Caco-2 (cell line): ENCODE data around the gene SGCA. TPM values are rescaled to one million over a fixed set of nuclear protein-coding genes. Genes with fewer than 3 reads are reported as not detected.

Experiments
- BruUV-seq: library from RNA; stranded (reverse); fragments of 400-500 nt; replicated peaks from 2 replicates; lab custom pipeline; 2021; lab: Mats Ljungman, UMichigan
- CTCF ChIA-PET: fragments of 300-600 bp; sonication (Branson Sonifier 250); formaldehyde crosslinking; loops from one replicate; lab custom pipeline; 2022; ENCODE audit warnings: antibody characterized with exemption; lab: Charles Lee
- POLR2A ChIA-PET: fragments of 300-600 bp; sonication (Branson Sonifier 250); formaldehyde crosslinking; loops from one replicate; lab custom pipeline; 2022; ENCODE audit warnings: antibody characterized with exemption; lab: Charles Lee
- DNase-seq, 2 experiments: peaks; one replicate each; pipeline versions ENCODE4 v3.0.0 to v3.0.0-alpha.2; 2020 to 2022
- H3K27me3 ChIP-seq: replicated peaks from 2 replicates; pipeline ENCODE4 v1.6.0; 2011; ENCODE audit warnings: low read length; ENCODE audit not compliant: control insufficient read depth, insufficient read depth
- H3K36me3 ChIP-seq: 2 replicates; pipeline ENCODE4 v1.5.1; 2011; ENCODE audit warnings: low read length; ENCODE audit not compliant: control insufficient read depth, insufficient read depth
- H3K4me1 ChIP-seq: fragments of 250-450 bp; sonication (Bioruptor Pico); 2 replicates; pipeline ENCODE4 v1.5.1; 2020; ENCODE audit warnings: mild to moderate bottlenecking
- H3K4me3 ChIP-seq: 2 replicates; pipeline ENCODE4 v1.5.1; 2011; ENCODE audit warnings: low read depth, mild to moderate bottlenecking, control low read depth, low read length
- H3K9me3 ChIP-seq: fragments of 250-450 bp; sonication (Bioruptor Pico); 2 replicates; pipeline ENCODE4 v1.5.1; 2020; ENCODE audit warnings: mild to moderate bottlenecking, moderate library complexity
- H3K27ac Mint-ChIP-seq: one replicate; pipeline ENCODE4 v1.8.0; 2022; ENCODE audit warnings: mixed read lengths; ENCODE audit not compliant: unreplicated experiment
- H3K27me3 Mint-ChIP-seq: one replicate; pipeline ENCODE4 v1.8.0; 2022; ENCODE audit warnings: mixed read lengths; ENCODE audit not compliant: insufficient read depth, unreplicated experiment
- H3K36me3 Mint-ChIP-seq: one replicate; pipeline ENCODE4 v1.8.0; 2022; ENCODE audit warnings: mild to moderate bottlenecking, mixed read lengths; ENCODE audit not compliant: insufficient read depth, unreplicated experiment
- H3K4me1 Mint-ChIP-seq: one replicate; pipeline ENCODE4 v1.8.0; 2022; ENCODE audit warnings: low read depth, mixed read lengths; ENCODE audit not compliant: unreplicated experiment
- H3K4me3 Mint-ChIP-seq: one replicate; pipeline ENCODE4 v1.8.0; 2022; ENCODE audit warnings: mild to moderate bottlenecking, moderate library complexity, mixed read lengths; ENCODE audit not compliant: unreplicated experiment
- H3K9me3 Mint-ChIP-seq: one replicate; pipeline ENCODE4 v1.8.0; 2022; ENCODE audit warnings: mixed read lengths; ENCODE audit not compliant: unreplicated experiment
- intact Hi-C: fragments of 100-400 bp; cut with micrococcal nuclease; formaldehyde crosslinking; loops from one replicate; pipeline ENCODE4 v1.10.0; 2022; ENCODE audit not compliant: unreplicated experiment
- total RNA-seq: library from RNA; stranded (reverse); gene quantifications from 2 replicates; pipeline ENCODE4 v1.2.3, GENCODE V29; 2022
- TF ChIP-seq, protein P1 (sequence below), 2 experiments: fragments of 200-600 bp in 1 of 2; IDR thresholded peaks; 1 replicate in 1 of 2; 2 replicates in 1 of 2; pipeline versions ENCODE4 v1.5.1 to v1.8.0; 2011 to 2022; ENCODE audit warnings: antibody characterized with exemption in 1 of 2, control low read depth in 1 of 2, inconsistent platforms in 1 of 2, low read depth in 1 of 2, low read length in 1 of 2, mild to moderate bottlenecking in 1 of 2, moderate library complexity in 1 of 2; ENCODE audit not compliant: insufficient read depth in 1 of 2, severe bottlenecking in 1 of 2, unreplicated experiment in 1 of 2

The SGCA gene
- total RNA-seq, 1 experiment from 2014 or later = not detected

DNA sequence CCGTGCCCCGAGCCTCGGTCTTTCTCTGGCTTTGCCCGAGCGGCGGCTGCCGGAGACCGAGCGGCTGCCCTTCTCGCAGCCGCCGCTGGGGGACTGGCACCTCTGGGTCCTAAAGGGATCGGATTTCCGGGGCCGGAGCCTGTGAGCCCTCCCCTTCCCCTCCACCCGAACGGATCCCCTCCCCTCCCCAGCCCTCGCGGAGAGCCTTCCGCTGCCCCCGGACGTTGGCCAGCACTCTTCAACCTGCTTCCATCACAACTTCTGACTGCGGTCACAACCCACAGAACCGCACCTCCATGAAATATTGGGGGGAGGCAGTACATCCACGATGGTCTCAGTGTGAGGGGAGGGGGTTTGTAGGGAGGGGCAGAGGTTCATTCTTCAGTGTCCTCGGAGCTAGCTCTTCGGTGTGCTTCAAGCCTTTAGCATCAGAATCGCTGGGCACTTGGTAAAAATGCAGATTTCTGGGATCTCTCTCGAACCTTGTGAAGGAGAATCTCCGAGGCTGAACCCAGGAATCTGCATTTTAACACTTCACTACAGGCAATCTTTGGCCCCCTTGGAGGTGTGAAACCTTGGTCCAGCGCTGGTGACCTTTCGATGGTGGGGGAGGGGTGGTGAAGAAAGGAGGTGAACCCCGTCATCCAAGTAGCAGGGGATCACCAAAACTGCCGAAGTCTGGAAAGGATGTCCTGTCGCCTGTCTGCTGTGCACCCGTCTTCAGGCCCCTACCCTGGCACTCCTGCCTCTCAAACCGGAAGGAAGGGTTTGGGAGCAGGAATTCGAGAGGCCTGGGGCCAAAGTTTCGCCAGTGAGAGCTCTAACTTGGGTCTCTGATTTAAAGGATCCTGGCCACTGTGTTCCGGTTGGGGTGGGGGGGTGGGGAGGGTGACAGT, 14.5 kb upstream of the SGCA start:
- H3K36me3 ChIP-seq = no peaks in the 10 kb centered on the region
- H3K9me3 ChIP-seq = no peaks in the 10 kb centered on the region
- H3K4me3 ChIP-seq = peak overlapping the region; percentile 69
- POLR2A ChIA-PET = interaction anchor here (0.6 to 1.5 kb wide), 5 partner anchors 19 to 387 kb away, joined by 3 to 9 read pairs (median 3); partner anchors contain the start of genes FAM117A, KAT7 and LRRC59
- peak overlapping the region; percentile 81 for H3K4me3 Mint-ChIP-seq
- H3K9me3 Mint-ChIP-seq = no peaks in the 10 kb centered on the region
- peaks cover 13% of the 10 kb centered on the region for H3K36me3 Mint-ChIP-seq
- H3K27ac Mint-ChIP-seq = peak overlapping the region; percentile 69
- peaks cover 39% of the 10 kb centered on the region for H3K4me1 Mint-ChIP-seq
- peaks cover 32% of the 10 kb centered on the region for H3K4me1 ChIP-seq
- peak; percentile 97 to 98 for DNase-seq
- TF ChIP-seq, protein P1, sequence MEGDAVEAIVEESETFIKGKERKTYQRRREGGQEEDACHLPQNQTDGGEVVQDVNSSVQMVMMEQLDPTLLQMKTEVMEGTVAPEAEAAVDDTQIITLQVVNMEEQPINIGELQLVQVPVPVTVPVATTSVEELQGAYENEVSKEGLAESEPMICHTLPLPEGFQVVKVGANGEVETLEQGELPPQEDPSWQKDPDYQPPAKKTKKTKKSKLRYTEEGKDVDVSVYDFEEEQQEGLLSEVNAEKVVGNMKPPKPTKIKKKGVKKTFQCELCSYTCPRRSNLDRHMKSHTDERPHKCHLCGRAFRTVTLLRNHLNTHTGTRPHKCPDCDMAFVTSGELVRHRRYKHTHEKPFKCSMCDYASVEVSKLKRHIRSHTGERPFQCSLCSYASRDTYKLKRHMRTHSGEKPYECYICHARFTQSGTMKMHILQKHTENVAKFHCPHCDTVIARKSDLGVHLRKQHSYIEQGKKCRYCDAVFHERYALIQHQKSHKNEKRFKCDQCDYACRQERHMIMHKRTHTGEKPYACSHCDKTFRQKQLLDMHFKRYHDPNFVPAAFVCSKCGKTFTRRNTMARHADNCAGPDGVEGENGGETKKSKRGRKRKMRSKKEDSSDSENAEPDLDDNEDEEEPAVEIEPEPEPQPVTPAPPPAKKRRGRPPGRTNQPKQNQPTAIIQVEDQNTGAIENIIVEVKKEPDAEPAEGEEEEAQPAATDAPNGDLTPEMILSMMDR (IDR thresholded peaks at IDR 0.05; ENCODE audit: insufficient read depth in 1 of 2, low read depth in 1 of 2, low read length in 1 of 2, severe bottlenecking in 1 of 2, unreplicated experiment in 1 of 2) = peak; percentile 97 to 98
- TSS peak; percentile 57 for BruUV-seq
- CTCF ChIA-PET = interaction anchor here (0.6 to 2.1 kb wide), 32 partner anchors 10 to 632 kb away, joined by 3 to 33 read pairs (median 5); partner anchors contain the start of genes LRRC59 and SGCA
- no peaks in the 10 kb centered on the region for H3K27me3 Mint-ChIP-seq
- H3K27me3 ChIP-seq = no peaks in the 10 kb centered on the region
- intact Hi-C loops = no loop called here

DNA sequence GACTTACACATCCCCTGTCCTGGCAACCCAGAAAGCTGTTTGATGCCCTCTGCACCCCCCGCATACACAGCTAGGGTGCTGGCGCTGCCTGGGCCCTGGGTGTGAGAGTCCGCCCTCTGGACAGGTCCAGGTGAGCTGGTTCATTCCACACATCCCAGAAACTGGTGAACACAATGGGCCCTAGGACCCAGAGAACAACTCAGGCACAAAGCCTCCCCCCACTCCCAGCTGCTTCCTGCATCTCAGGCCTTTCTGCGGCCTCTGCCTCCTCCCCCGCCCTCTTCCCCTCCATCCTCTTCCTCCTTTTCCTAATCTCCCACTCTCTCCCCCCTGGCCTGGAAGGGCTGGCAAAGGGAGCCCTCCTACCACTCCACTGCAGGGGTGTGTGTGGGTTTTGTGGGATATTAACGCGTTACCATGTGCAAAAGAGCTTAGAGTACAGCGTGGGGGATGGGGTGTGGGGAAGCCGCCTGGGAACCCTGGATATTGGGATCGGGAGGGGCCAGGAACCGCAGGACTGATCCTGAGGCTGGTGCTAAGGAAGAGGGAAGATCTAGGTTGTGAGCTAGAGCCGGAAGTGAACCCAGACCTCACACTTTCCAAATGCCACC, 13.8 kb upstream of the SGCA start:
- peak; percentile 95 to 97 for DNase-seq
- peaks cover 13% of the 10 kb centered on the region for H3K36me3 Mint-ChIP-seq
- ChIA-PET CTCF (interaction anchor here (0.6 to 2.1 kb wide), 29 partner anchors 9 to 631 kb away, joined by 3 to 33 read pairs (median 5); partner anchors contain the start of genes LRRC59 and SGCA), POLR2A (interaction anchor here (0.6 to 1.5 kb wide), 4 partner anchors 20 to 388 kb away, joined by 3 to 4 read pairs (median 3); partner anchors contain the start of genes FAM117A, KAT7 and LRRC59)
- H3K9me3 ChIP-seq = no peaks in the 10 kb centered on the region
- H3K36me3 ChIP-seq = no peaks in the 10 kb centered on the region
- TF ChIP-seq, protein P1 (IDR thresholded peaks at IDR 0.05; ENCODE audit: insufficient read depth in 1 of 2, low read depth in 1 of 2, low read length in 1 of 2, severe bottlenecking in 1 of 2, unreplicated experiment in 1 of 2) = no peak
- H3K27me3 ChIP-seq = no peaks in the 10 kb centered on the region
- peak overlapping the region; percentile 69 for H3K27ac Mint-ChIP-seq
- no peaks in the 10 kb centered on the region for H3K27me3 Mint-ChIP-seq
- no peaks in the 10 kb centered on the region for H3K9me3 Mint-ChIP-seq
- intact Hi-C loops = loop anchor here (1.0 kb wide), 1 partner anchor 9 kb away; no protein-coding TSS in a partner anchor
- BruUV-seq = no TSS peak
- peak overlapping the region; percentile 81 for H3K4me3 Mint-ChIP-seq
- H3K4me1 ChIP-seq = peaks cover 25% of the 10 kb centered on the region
- H3K4me3 ChIP-seq = peak overlapping the region; percentile 69
- peaks cover 34% of the 10 kb centered on the region for H3K4me1 Mint-ChIP-seq

DNA sequence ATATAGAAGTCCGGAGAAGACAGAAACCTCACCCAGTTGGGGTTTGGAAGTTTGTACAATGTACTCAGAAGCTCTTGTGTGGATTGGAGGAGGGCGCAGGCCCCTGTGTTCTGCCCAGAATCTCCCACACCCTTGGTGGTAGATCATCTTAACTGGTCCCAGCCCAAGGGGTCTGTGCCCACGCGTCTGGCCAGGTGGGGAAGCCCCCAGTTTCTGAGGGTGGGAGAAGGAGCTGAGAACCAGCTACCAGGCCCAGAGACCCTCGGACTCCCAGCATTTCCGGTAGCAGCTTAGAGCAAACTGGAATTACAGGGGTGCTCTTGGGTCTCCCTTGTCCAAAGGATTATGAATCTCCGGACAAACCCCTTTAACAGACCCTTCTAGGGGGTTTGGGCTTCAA, 13.1 kb upstream of the SGCA start:
- no peak for DNase-seq
- Mint-ChIP-seq H3K27me3 (no peaks in the 10 kb centered on the region), H3K36me3 (peaks cover 13% of the 10 kb centered on the region), H3K4me3 (no peak overlapping the region), H3K9me3 (no peaks in the 10 kb centered on the region), H3K27ac (peak overlapping the region; percentile 69), H3K4me1 (peaks cover 27% of the 10 kb centered on the region)
- intact Hi-C loops = loop anchor here (1.0 kb wide), 1 partner anchor 9 kb away; no protein-coding TSS in a partner anchor
- TF ChIP-seq, protein P1 (IDR thresholded peaks at IDR 0.05; ENCODE audit: insufficient read depth in 1 of 2, low read depth in 1 of 2, low read length in 1 of 2, severe bottlenecking in 1 of 2, unreplicated experiment in 1 of 2) = no peak
- no peaks in the 10 kb centered on the region for H3K27me3 ChIP-seq
- no peak overlapping the region for H3K4me3 ChIP-seq
- POLR2A ChIA-PET = interaction anchor here (1.3 kb wide), 2 partner anchors 364 to 389 kb away, joined by 3 to 4 read pairs; partner anchors contain the start of genes FAM117A and KAT7
- H3K4me1 ChIP-seq = peaks cover 18% of the 10 kb centered on the region
- CTCF ChIA-PET = interaction anchor here (0.8 to 2.1 kb wide), 11 partner anchors 9 to 287 kb away, joined by 3 to 33 read pairs (median 6); partner anchors contain the start of genes LRRC59 and SGCA
- H3K9me3 ChIP-seq = no peaks in the 10 kb centered on the region
- no TSS peak for BruUV-seq
- H3K36me3 ChIP-seq = no peaks in the 10 kb centered on the region
